H9 (cell line): ENCODE data around the gene IQSEC1. TPM values are rescaled to one million over a fixed set of nuclear protein-coding genes. Genes with fewer than 3 reads are reported as not detected.

Experiments used
- DNase-seq: peaks from one replicate; pipeline ENCODE4 v3.0.0-alpha.2; 2017
- H2AFZ ChIP-seq: one replicate; pipeline ENCODE4 v1.6.1; 2013; ENCODE audit warnings: mild to moderate bottlenecking, low read length, control low read depth, moderate library complexity
- H2AK5ac ChIP-seq: 2 replicates; pipeline ENCODE4 v1.6.1; 2013; ENCODE audit warnings: low read length, control low read depth, mixed read lengths; ENCODE audit not compliant: insufficient read length
- H2BK120ac ChIP-seq: one replicate; pipeline ENCODE4 v1.6.1; 2013; ENCODE audit warnings: low read depth, mild to moderate bottlenecking, low read length, control low read depth, inconsistent platforms; ENCODE audit not compliant: poor library complexity, severe bottlenecking
- H2BK12ac ChIP-seq: 2 replicates; pipeline ENCODE4 v1.6.1; 2013; ENCODE audit warnings: low read length, control low read depth, mixed read lengths, low read depth; ENCODE audit not compliant: insufficient read length
- H2BK15ac ChIP-seq: 2 replicates; pipeline ENCODE4 v1.6.1; 2013; ENCODE audit warnings: low read depth, low read length, control low read depth
- H2BK20ac ChIP-seq: one replicate; pipeline ENCODE4 v1.6.1; 2013; ENCODE audit warnings: low read depth, mild to moderate bottlenecking, low read length, control low read depth, inconsistent platforms; ENCODE audit not compliant: poor library complexity, severe bottlenecking
- H2BK5ac ChIP-seq: 2 replicates; pipeline ENCODE4 v1.6.1; 2013; ENCODE audit warnings: low read length, control low read depth, mixed read lengths; ENCODE audit not compliant: insufficient read length
- H3K14ac ChIP-seq: 2 replicates; pipeline ENCODE4 v1.6.1; 2013; ENCODE audit warnings: low read length, control low read depth; ENCODE audit not compliant: insufficient read depth
- H3K18ac ChIP-seq: 2 replicates; pipeline ENCODE4 v1.6.1; 2013; ENCODE audit warnings: low read depth, mild to moderate bottlenecking, mixed read lengths, low read length, control low read depth; ENCODE audit not compliant: insufficient read length
- H3K23ac ChIP-seq: 2 replicates; pipeline ENCODE4 v1.6.1; 2013; ENCODE audit warnings: low read length, control low read depth, mixed read lengths, low read depth; ENCODE audit not compliant: insufficient read length
- H3K23me2 ChIP-seq: 2 replicates; pipeline ENCODE4 v1.6.1; 2013; ENCODE audit warnings: low read depth, mild to moderate bottlenecking, mixed read lengths, low read length, control low read depth; ENCODE audit not compliant: insufficient read length, poor library complexity, severe bottlenecking
- H3K27ac ChIP-seq: 2 replicates; pipeline ENCODE4 v1.5.1; 2013; ENCODE audit warnings: low read length, control low read depth, mixed read lengths, low read depth; ENCODE audit not compliant: insufficient read length
- H3K27me3 ChIP-seq: 2 replicates; pipeline ENCODE4 v1.6.1; 2013; ENCODE audit warnings: low read length, control low read depth, inconsistent platforms; ENCODE audit not compliant: insufficient read depth
- H3K4ac ChIP-seq: 2 replicates; pipeline ENCODE4 v1.6.1; 2013; ENCODE audit warnings: low read depth, mild to moderate bottlenecking, control low read depth, inconsistent platforms, low read length, moderate library complexity
- H3K4me1 ChIP-seq: 2 replicates; pipeline ENCODE4 v1.6.1; 2013; ENCODE audit warnings: low read length, control low read depth, inconsistent platforms; ENCODE audit not compliant: insufficient read depth
- H3K4me2 ChIP-seq: 2 replicates; pipeline ENCODE4 v1.6.1; 2013; ENCODE audit warnings: low read length, control low read depth, mixed read lengths; ENCODE audit not compliant: insufficient read length, insufficient read depth
- H3K56ac ChIP-seq: 2 replicates; pipeline ENCODE4 v1.6.1; 2013; ENCODE audit warnings: low read depth, mild to moderate bottlenecking, mixed read lengths, low read length, control low read depth; ENCODE audit not compliant: insufficient read length
- H3K79me1 ChIP-seq: 2 replicates; pipeline ENCODE4 v1.6.1; 2013; ENCODE audit warnings: low read depth, mild to moderate bottlenecking, moderate library complexity, low read length, control low read depth, inconsistent platforms; ENCODE audit not compliant: insufficient read depth, poor library complexity, severe bottlenecking
- H3K79me2 ChIP-seq: 2 replicates; pipeline ENCODE4 v1.6.1; 2013; ENCODE audit warnings: low read length, control low read depth, inconsistent platforms; ENCODE audit not compliant: insufficient read depth
- H3K9ac ChIP-seq: 2 replicates; pipeline ENCODE4 v1.6.1; 2013; ENCODE audit warnings: low read length, control low read depth, mixed read lengths; ENCODE audit not compliant: insufficient read length; ENCODE audit errors: extremely low read depth
- H3K9me3 ChIP-seq: one replicate; pipeline ENCODE4 v1.6.1; 2013; ENCODE audit warnings: low read depth, low read length, inconsistent platforms; ENCODE audit not compliant: control insufficient read depth
- H3T11ph ChIP-seq: one replicate; pipeline ENCODE4 v1.6.1; 2013; ENCODE audit warnings: mild to moderate bottlenecking, low read length, control low read depth, inconsistent platforms
- H4K20me1 ChIP-seq: one replicate; pipeline ENCODE4 v1.6.1; 2013; ENCODE audit not compliant: control insufficient read depth, insufficient read length, insufficient read depth
- H4K5ac ChIP-seq: 2 replicates; pipeline ENCODE4 v1.6.1; 2013; ENCODE audit warnings: low read depth, mild to moderate bottlenecking, mixed read lengths, low read length, control low read depth; ENCODE audit not compliant: insufficient read length
- H4K8ac ChIP-seq: replicated peaks from 2 replicates; pipeline ENCODE4 v1.6.1; 2013; ENCODE audit warnings: low read length, control low read depth, mixed read lengths, low read depth; ENCODE audit not compliant: insufficient read length
- H4K91ac ChIP-seq: 2 replicates; pipeline ENCODE4 v1.6.1; 2013; ENCODE audit warnings: low read depth, mild to moderate bottlenecking, moderate library complexity, mixed read lengths, low read length, control low read depth; ENCODE audit not compliant: insufficient read length
- H3K27ac Mint-ChIP-seq, 3 experiments: 2 replicates in 2 of 3; 3 replicates in 1 of 3; pipeline ENCODE4 v1.8.0; 2020 to 2021; ENCODE audit warnings: mixed read lengths in 3 of 3, mild to moderate bottlenecking in 1 of 3, moderate library complexity in 1 of 3
- H3K27me3 Mint-ChIP-seq: 2 replicates; pipeline ENCODE4 v1.8.0; 2021; ENCODE audit warnings: low read depth, mild to moderate bottlenecking, moderate library complexity, mixed read lengths
- H3K36me3 Mint-ChIP-seq, 3 experiments: 2 replicates in 2 of 3; 3 replicates in 1 of 3; pipeline ENCODE4 v1.8.0; 2020 to 2021; ENCODE audit warnings: low read depth in 3 of 3, mixed read lengths in 3 of 3; ENCODE audit not compliant: insufficient read depth in 1 of 3
- H3K4me1 Mint-ChIP-seq, 2 experiments: 2 replicates each; pipeline ENCODE4 v1.8.0; 2020; ENCODE audit warnings: mixed read lengths in 2 of 2
- H3K4me3 Mint-ChIP-seq, 2 experiments: 2 replicates in 1 of 2; 3 replicates in 1 of 2; pipeline ENCODE4 v1.8.0; 2020 to 2021; ENCODE audit warnings: mild to moderate bottlenecking in 2 of 2, mixed read lengths in 2 of 2, moderate library complexity in 1 of 2
- H3K9me3 Mint-ChIP-seq, 2 experiments: 2 replicates in 1 of 2; 3 replicates in 1 of 2; pipeline ENCODE4 v1.8.0; 2020; ENCODE audit warnings: mild to moderate bottlenecking in 2 of 2, mixed read lengths in 2 of 2, moderate library complexity in 1 of 2
- WGBS: extraction: QIAGEN DNeasy Blood & Tissue Kit; methylation state at CpG from one replicate; pipeline ENCODE4 v1.1.7; 2013; ENCODE audit warnings: missing lambda C conversion rate, low lambda C conversion rate, mixed read lengths; ENCODE audit not compliant: insufficient read length; ENCODE audit errors: extremely low coverage; 5-methylcytosine and 5-hydroxymethylcytosine counted together
- total RNA-seq: library from RNA; stranded (reverse); gene quantifications from 2 replicates; pipeline ENCODE4 v1.2.1, GENCODE V29; 2021
- TF ChIP-seq, protein P1 (sequence below): fragments of 200-600 bp; sonication (generic); conservative IDR thresholded peaks from 3 replicates; pipeline ENCODE4 v1.8.0; 2021; ENCODE audit warnings: antibody characterized with exemption, mild to moderate bottlenecking

IQSEC1 gene
- total RNA-seq, 1 experiment from 2014 or later: 19.1 TPM

DNA sequence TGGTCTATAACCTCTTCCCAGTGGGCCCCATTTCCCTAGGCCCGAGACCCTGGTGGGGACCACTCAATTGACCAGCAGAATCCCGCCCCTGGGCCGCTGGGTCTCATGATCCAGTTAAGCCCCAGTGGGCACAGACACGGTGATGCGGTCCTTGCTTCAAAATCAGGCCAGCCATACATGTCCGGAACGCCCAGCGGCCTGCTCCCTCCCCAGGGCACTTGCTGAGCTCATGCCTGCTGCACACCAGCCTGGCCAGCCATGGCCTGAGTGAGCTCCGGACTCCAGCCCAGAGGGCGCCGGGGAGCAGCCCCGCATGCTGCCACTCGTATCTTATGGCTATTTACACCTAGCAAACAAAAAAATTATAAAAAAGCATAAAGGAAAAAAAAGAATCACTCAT is 34.4 kb upstream of the IQSEC1 start:
- Histone ChIP-seq H2BK5ac (no peak overlapping the region), H3K4me1 (no peaks in the 10 kb centered on the region), H2AFZ (no peak overlapping the region), H3K27me3 (no peaks in the 10 kb centered on the region), H2BK20ac (no peak overlapping the region), H2AK5ac (no peak overlapping the region), H3K27ac (no peak overlapping the region), H3K23me2 (no peaks in the 10 kb centered on the region), H4K91ac (no peak overlapping the region), H3K9ac (no peak overlapping the region), H3K4ac (no peak overlapping the region), H2BK15ac (no peak overlapping the region), H3K18ac (no peak overlapping the region), H3K4me2 (no peak overlapping the region), H4K20me1 (no peaks in the 10 kb centered on the region), H3K56ac (no peak overlapping the region), H3K79me2 (no peaks in the 10 kb centered on the region), H3T11ph (no peak overlapping the region), H4K8ac (no peak overlapping the region), H3K23ac (no peak overlapping the region), H3K14ac (no peak overlapping the region), H4K5ac (no peak overlapping the region), H2BK12ac (no peak overlapping the region), H2BK120ac (no peak overlapping the region), H3K79me1 (no peaks in the 10 kb centered on the region), H3K9me3 (no peaks in the 10 kb centered on the region)
- no peak for DNase-seq
- H3K27ac Mint-ChIP-seq: no peak overlapping the region
- no CpG with 5 or more reads among the region's 13 CpGs for WGBS
- H3K4me1 Mint-ChIP-seq: peaks cover 0 to 16% of the 10 kb centered on the region in 2 experiments; a peak in 2 of 4 replicates
- H3K36me3 Mint-ChIP-seq: no peaks in the 10 kb centered on the region; a peak in 1 of 7 replicates
- no peaks in the 10 kb centered on the region for H3K9me3 Mint-ChIP-seq
- H3K4me3 Mint-ChIP-seq: no peak overlapping the region
- TF ChIP-seq, protein P1, sequence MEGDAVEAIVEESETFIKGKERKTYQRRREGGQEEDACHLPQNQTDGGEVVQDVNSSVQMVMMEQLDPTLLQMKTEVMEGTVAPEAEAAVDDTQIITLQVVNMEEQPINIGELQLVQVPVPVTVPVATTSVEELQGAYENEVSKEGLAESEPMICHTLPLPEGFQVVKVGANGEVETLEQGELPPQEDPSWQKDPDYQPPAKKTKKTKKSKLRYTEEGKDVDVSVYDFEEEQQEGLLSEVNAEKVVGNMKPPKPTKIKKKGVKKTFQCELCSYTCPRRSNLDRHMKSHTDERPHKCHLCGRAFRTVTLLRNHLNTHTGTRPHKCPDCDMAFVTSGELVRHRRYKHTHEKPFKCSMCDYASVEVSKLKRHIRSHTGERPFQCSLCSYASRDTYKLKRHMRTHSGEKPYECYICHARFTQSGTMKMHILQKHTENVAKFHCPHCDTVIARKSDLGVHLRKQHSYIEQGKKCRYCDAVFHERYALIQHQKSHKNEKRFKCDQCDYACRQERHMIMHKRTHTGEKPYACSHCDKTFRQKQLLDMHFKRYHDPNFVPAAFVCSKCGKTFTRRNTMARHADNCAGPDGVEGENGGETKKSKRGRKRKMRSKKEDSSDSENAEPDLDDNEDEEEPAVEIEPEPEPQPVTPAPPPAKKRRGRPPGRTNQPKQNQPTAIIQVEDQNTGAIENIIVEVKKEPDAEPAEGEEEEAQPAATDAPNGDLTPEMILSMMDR: peak; percentile 40
- no peaks in the 10 kb centered on the region; the same call in none of the 2 replicates for H3K27me3 Mint-ChIP-seq
